ENCODE data around the gene HMGCS1.

DNA sequence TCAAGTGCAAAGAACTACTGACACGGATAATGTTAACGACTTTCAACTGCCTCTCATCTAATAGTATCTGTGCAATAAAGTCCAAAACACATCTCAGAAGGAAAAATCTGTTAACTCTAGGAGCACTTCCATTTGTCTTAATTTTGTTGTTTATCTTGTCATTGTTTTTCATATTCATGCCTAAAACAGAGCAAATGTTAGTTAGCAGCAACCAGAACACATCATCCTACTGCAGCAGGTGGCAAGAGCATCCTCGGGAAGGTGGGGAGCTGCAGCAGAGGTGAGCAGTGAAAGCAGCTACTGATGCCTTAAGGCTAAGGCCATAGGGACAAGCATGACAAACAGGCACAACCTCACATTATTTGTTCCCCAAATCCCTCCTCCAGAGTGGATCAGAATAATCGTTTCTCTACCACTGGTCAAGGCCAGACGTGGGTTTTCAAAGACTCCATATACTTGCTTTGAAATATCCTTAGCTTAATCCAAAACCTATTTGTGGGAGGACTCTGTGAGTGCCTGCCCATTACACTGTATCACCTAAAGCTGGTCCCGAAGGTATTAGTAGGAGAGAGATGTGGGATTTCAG lies 1.0 kb downstream of the HMGCS1 start:
- no peak for TF ChIP-seq GATA2 (IDR thresholded peaks at IDR 0.05; ENCODE audit: low read depth, low read length)
- no peak for TF ChIP-seq GATA3 (IDR thresholded peaks at IDR 0.05; ENCODE audit: low read depth, low read length)

Data from SH-SY5Y (cell line).